Measurements from ENCODE around the gene REPIN1. TPM values are rescaled to one million over a fixed set of nuclear protein-coding genes. Genes with fewer than 3 reads are reported as not detected.
A peak's percentile ranks its signal among the peaks of the same experiment; 100 is the strongest.

REPIN1 gene
- total RNA-seq, 1 donor from 2014 or later, result 224 TPM

DNA sequence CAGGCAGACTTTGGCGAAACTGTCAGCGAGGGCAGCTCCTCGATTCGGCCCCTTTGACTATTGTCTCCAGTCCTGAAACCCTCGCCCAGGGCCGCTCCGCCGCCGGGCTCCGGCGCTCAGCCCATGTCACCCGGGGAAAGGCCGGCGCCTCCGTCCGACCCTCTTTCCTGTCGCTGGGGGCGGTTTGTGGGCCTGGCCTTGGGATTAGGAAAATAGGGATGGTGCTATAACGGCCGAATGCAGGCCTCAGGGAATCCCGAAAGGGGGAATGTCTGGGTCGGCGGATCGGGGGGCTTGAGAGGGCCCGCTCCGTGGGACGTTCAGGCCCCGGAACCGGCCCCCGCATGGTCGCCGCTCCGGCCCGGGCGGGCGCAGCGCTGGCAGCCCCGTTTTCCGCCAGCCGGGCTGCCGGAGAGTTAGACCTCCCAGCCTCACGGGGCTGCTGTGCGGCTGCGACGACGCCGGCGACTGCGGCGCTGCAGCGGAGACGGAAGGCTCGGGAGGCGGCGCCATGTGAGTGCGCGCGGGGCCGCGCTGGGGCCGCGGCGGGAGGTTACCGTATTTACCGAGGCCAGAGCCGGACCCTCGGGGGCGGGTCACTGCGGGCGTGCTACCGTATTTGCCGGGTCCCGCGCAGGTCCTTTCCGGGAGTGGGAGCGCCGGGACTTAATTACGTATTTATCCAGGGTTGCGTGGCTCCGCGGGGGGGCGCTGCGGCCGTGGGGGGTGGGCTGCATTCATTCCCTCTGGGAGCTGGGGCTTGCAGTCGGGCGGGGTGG lies 36.4 kb downstream of the REPIN1 start:
- DNase-seq (ENCODE audit: low read depth, low spot score), result peak; percentile 88
- Mint-ChIP-seq H3K27ac (ENCODE audit: unreplicated experiment) (peak overlapping the region; percentile 95), H3K4me1 (peaks cover 71% of the 10 kb centered on the region), H3K4me3 (peak overlapping the region; percentile 96), H3K27me3 (ENCODE audit: low read depth) (no peaks in the 10 kb centered on the region), H3K36me3 (ENCODE audit: low read depth) (peaks cover 3% of the 10 kb centered on the region), H3K9me3 (no peaks in the 10 kb centered on the region)
- TF ChIP-seq, protein P1, sequence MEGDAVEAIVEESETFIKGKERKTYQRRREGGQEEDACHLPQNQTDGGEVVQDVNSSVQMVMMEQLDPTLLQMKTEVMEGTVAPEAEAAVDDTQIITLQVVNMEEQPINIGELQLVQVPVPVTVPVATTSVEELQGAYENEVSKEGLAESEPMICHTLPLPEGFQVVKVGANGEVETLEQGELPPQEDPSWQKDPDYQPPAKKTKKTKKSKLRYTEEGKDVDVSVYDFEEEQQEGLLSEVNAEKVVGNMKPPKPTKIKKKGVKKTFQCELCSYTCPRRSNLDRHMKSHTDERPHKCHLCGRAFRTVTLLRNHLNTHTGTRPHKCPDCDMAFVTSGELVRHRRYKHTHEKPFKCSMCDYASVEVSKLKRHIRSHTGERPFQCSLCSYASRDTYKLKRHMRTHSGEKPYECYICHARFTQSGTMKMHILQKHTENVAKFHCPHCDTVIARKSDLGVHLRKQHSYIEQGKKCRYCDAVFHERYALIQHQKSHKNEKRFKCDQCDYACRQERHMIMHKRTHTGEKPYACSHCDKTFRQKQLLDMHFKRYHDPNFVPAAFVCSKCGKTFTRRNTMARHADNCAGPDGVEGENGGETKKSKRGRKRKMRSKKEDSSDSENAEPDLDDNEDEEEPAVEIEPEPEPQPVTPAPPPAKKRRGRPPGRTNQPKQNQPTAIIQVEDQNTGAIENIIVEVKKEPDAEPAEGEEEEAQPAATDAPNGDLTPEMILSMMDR (conservative IDR thresholded peaks at IDR 0.05), result peak; percentile 11

DNA sequence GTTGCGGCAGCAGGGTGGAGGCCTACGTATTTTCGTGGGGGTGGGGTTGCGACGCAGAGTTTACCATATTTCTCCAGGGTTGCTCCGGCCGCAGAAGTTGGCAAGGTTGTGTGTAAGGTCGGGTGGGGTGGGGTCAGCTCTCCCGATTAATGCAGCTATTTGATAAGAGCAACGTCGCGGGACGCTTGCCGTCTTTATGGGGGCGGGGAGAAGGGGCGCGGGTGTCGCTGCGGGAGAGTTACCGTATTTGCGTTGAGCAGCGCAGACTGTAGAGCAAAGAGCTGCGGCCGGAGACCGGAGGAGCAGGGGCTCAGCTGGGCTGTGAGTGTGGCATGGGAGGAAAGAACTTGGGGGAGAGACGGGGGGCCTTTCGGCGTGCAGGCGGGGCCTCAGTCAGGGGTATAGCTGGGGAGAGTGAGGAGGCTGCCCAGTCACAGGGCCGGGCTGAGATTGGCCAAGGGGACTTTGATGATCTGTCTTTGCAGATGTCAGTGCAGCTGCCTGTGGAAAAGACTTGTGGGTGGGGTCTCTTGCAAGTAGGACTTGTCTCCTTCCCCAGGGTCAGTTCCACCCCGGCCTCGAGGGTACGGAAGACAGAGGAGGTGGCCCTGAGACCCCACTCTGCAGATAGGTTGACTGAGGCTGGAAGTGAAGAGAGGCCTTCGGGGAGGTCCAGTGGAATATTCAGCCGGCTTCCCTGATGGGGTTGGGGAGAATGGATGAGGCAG lies 37.1 kb downstream of the REPIN1 start:
- Mint-ChIP-seq H3K4me3 (peak overlapping the region; percentile 96), H3K36me3 (ENCODE audit: low read depth) (peaks cover 3% of the 10 kb centered on the region), H3K27me3 (ENCODE audit: low read depth) (no peaks in the 10 kb centered on the region), H3K4me1 (peaks cover 66% of the 10 kb centered on the region), H3K27ac (ENCODE audit: unreplicated experiment) (peak overlapping the region; percentile 95), H3K9me3 (no peaks in the 10 kb centered on the region)
- TF ChIP-seq, protein P1 (conservative IDR thresholded peaks at IDR 0.05), result no peak
- DNase-seq (ENCODE audit: low read depth, low spot score), result peak; percentile 34

DNA sequence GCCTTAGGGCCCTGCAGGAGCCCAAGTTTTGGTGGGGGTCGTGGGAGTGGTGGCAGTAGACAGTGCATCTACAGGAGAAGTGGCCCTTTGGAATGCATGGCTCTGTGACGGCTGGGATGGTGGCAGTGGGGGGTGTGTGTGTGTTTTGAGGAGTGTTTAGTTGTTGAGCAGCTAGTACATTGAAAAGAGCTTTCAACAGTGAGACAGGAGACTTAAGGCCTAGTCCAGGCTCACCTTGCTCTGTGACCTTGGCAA lies 37.6 kb downstream of the REPIN1 start:
- Mint-ChIP-seq H3K4me3 (peak overlapping the region; percentile 96), H3K4me1 (peaks cover 66% of the 10 kb centered on the region), H3K27ac (ENCODE audit: unreplicated experiment) (no peak overlapping the region), H3K9me3 (no peaks in the 10 kb centered on the region), H3K27me3 (ENCODE audit: low read depth) (no peaks in the 10 kb centered on the region), H3K36me3 (ENCODE audit: low read depth) (peaks cover 3% of the 10 kb centered on the region)
- TF ChIP-seq, protein P1 (conservative IDR thresholded peaks at IDR 0.05), result no peak
- no peak for DNase-seq (ENCODE audit: low read depth, low spot score)

DNA sequence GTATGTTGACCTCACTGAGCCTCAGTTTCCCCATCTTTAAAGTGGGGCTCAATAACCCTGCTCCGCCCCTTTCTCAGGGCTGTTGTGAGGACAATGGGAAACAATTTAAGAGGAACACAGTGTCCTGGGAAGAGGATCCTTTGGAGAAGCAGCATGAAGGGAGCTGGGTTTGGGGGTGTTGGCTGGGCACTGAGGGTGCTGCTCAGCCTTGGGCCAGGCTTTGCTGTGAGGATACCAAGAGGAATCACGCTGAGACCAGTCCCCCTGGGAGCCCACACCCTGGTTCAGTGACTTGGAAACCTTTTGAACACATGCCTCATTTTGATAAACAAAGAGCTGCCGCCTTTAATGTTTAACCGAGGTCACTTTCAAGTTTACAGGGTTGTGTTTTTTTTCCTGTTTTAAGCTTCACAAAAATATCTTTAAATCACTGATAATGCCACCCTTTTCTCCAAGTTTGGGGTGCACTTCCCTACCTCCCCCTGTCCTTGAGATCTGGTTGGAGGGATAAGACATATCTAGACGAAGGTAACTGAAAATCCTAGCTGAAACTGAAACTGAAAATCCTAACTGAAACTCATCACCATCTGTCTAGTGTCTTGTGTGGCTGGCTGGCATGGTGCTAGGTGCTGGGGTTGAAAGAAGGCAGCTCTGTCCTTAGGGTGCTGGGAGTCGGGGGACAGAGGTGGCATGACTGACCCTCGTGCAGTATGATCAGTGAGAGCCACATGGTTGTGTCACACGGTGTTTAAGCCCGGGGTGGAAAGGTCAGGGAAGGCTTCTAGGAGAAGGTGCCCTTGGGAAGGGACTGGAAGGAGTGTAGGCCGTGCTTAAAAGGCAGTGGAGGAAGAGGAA lies 38.2 kb downstream of the REPIN1 start:
- peaks cover 66% of the 10 kb centered on the region for H3K4me1 Mint-ChIP-seq
- no peaks in the 10 kb centered on the region for H3K9me3 Mint-ChIP-seq
- TF ChIP-seq, protein P1 (conservative IDR thresholded peaks at IDR 0.05), result no peak
- peak overlapping the region; percentile 91 for H3K27ac Mint-ChIP-seq (ENCODE audit: unreplicated experiment)
- no peak for DNase-seq (ENCODE audit: low read depth, low spot score)
- peaks cover 3% of the 10 kb centered on the region for H3K36me3 Mint-ChIP-seq (ENCODE audit: low read depth)
- no peaks in the 10 kb centered on the region for H3K27me3 Mint-ChIP-seq (ENCODE audit: low read depth)
- H3K4me3 Mint-ChIP-seq, result peak overlapping the region; percentile 96

DNA sequence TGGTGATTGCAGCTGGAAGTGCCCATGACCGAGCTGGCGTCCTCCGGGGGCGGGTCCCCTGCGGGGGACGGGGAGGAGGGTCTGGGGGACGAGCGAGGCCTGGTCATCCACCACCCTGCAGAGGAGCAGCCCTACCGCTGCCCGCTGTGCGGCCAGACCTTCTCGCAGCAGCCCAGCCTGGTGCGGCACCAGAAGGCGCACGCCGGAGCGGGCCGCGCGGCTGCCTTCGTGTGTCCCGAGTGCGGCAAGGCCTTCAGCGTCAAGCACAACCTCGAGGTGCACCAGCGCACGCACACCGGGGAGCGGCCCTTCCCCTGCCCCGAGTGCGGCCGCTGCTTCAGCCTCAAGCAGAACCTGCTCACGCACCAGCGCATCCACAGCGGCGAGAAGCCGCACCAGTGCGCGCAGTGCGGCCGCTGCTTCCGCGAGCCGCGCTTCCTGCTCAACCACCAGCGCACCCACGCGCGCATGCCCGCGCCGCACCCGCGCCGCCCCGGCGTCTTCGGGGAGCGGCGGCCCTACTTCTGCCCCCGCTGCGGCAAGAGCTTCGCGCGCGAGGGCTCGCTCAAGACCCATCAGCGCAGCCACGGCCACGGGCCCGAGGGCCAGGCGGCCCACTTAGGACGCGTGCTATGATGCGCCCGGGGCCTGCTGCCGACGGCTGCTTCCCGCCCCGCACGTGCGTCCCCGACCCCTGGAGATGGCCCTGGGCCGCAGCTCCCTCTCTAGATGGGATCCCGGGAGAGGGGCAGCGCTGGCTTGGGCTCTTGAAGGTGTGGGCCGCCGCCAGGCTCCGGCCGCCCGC lies 39.2 kb downstream of the REPIN1 start:
- Mint-ChIP-seq H3K27me3 (ENCODE audit: low read depth) (no peaks in the 10 kb centered on the region), H3K4me3 (no peak overlapping the region), H3K36me3 (ENCODE audit: low read depth) (peaks cover 3% of the 10 kb centered on the region), H3K27ac (ENCODE audit: unreplicated experiment) (no peak overlapping the region), H3K9me3 (no peaks in the 10 kb centered on the region), H3K4me1 (peaks cover 58% of the 10 kb centered on the region)
- TF ChIP-seq, protein P1 (conservative IDR thresholded peaks at IDR 0.05), result no peak
- DNase-seq (ENCODE audit: low read depth, low spot score), result no peak

Measured in neural crest cell (in vitro differentiated cells).